Lower lobe of right lung (tissue), 2 donors: Measurements from ENCODE around the gene TMEM185B. TPM values are rescaled to one million over a fixed set of nuclear protein-coding genes. Genes with fewer than 3 reads are reported as not detected.

Source experiments
- ATAC-seq, 2 donors: fragments of 200-7000 bp; cut with Tn5 transposase; one replicate each; pipeline ENCODE4 v1.9.1; 2020 to 2022; ENCODE audit warnings: mild to moderate bottlenecking in 2 of 2, moderate library complexity in 2 of 2
- DNase-seq: peaks from one replicate; pipeline ENCODE4 v3.0.0-alpha.2; 2020
- H3K27ac ChIP-seq: fragments of 200-600 bp; one replicate; pipeline ENCODE4 v1.8.0; 2022
- H3K27me3 ChIP-seq: fragments of 200-600 bp; one replicate; pipeline ENCODE4 v1.8.0; 2022; ENCODE audit warnings: low read depth
- H3K36me3 ChIP-seq: fragments of 200-600 bp; one replicate; pipeline ENCODE4 v1.8.0; 2022; ENCODE audit warnings: mild to moderate bottlenecking
- H3K4me1 ChIP-seq: fragments of 200-600 bp; one replicate; pipeline ENCODE4 v1.8.0; 2022
- H3K4me3 ChIP-seq: fragments of 200-600 bp; one replicate; pipeline ENCODE4 v1.8.0; 2022; ENCODE audit warnings: mild to moderate bottlenecking
- H3K9me3 ChIP-seq: fragments of 200-600 bp; one replicate; pipeline ENCODE4 v1.8.0; 2022
- intact Hi-C: fragments of 100-400 bp; cut with DNase I; formaldehyde crosslinking; loops from one replicate; pipeline ENCODE4 v1.11.0; 2022
- total RNA-seq: library from RNA; stranded (reverse); fragmentation: NEBNext Ultra II Directional; extraction: Animal tissue kit (Norgen Biotek cat#: 25700); gene quantifications from one replicate; pipeline ENCODE4 v1.2.1, GENCODE V29; 2021
- TF ChIP-seq, protein P1 (sequence below): fragments of 200-600 bp; IDR thresholded peaks from one replicate; pipeline ENCODE4 v1.8.0; 2022; ENCODE audit warnings: antibody characterized with exemption, mild to moderate bottlenecking
- donor health status: DM: no; HTN: yes; CAD: no; lungs with severe emphysema.

The TMEM185B gene
- total RNA-seq, 1 donor from 2014 or later = 22.2 TPM

DNA sequence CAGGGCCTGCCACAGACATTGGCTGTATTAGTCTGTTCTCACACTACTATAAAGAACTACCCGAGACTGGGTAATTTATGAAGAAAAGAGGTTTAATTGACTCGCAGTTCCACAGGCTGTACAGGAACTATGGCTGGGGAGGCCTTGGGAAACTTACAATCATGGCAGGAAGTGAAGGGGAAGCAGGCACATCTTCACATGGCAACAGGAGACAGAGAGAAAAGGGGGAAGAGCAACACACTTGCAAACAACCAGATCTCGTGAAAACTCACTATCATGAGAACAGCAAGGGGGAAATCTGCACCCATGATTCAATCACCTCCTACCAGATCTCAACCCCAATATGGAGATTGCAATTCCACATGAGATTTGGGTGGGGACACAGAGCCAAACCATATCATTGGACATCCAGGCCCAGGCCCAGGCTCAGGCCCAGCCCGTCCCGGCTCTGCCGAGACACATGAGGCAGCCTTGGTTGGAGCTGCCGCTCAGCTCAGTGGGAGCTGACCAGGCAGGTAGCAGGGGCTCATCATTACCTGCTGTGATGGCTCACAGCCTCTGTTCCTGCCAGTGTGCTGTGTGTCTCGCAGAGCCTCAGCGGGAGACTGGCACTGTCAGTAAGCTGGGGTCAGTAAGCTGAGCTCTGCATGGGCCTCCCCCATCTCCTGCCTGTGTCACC, 20.8 kb upstream of the TMEM185B start:
- H3K27ac ChIP-seq = no peak overlapping the region
- H3K4me3 ChIP-seq = no peak overlapping the region
- intact Hi-C loops = no loop called here
- H3K27me3 ChIP-seq = no peaks in the 10 kb centered on the region
- DNase-seq (no peak), ATAC-seq (no peak)
- no peaks in the 10 kb centered on the region for H3K36me3 ChIP-seq
- TF ChIP-seq, protein P1, sequence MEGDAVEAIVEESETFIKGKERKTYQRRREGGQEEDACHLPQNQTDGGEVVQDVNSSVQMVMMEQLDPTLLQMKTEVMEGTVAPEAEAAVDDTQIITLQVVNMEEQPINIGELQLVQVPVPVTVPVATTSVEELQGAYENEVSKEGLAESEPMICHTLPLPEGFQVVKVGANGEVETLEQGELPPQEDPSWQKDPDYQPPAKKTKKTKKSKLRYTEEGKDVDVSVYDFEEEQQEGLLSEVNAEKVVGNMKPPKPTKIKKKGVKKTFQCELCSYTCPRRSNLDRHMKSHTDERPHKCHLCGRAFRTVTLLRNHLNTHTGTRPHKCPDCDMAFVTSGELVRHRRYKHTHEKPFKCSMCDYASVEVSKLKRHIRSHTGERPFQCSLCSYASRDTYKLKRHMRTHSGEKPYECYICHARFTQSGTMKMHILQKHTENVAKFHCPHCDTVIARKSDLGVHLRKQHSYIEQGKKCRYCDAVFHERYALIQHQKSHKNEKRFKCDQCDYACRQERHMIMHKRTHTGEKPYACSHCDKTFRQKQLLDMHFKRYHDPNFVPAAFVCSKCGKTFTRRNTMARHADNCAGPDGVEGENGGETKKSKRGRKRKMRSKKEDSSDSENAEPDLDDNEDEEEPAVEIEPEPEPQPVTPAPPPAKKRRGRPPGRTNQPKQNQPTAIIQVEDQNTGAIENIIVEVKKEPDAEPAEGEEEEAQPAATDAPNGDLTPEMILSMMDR = no peak
- no peaks in the 10 kb centered on the region for H3K9me3 ChIP-seq
- H3K4me1 ChIP-seq = peaks cover 43% of the 10 kb centered on the region

DNA sequence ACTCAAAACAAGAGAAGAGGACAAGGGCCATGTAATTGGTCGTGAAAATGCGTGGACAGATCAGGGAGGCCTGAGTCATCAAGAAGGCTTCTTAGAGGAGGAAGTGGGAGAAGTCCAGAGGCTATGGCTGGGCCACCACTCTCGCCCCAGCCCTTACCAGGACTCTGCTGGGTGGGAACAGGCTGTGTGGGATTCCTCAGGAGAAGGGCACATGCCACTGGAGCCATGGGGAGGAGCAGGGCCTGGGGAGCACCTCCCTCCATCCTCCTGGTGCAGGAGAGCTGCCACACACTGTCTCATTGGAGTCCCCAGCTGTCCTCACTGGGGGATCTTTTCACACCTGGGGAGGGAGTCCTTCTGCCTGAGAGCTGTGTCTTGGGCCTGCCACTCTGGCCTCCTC, 20.0 kb upstream of the TMEM185B start:
- DNase-seq (no peak), ATAC-seq (peak in 1 of 2 donors; percentile 20)
- no peak overlapping the region for H3K4me3 ChIP-seq
- no peaks in the 10 kb centered on the region for H3K27me3 ChIP-seq
- TF ChIP-seq, protein P1 = no peak
- no peaks in the 10 kb centered on the region for H3K36me3 ChIP-seq
- no peaks in the 10 kb centered on the region for H3K9me3 ChIP-seq
- peaks cover 47% of the 10 kb centered on the region for H3K4me1 ChIP-seq
- intact Hi-C loops = no loop called here
- H3K27ac ChIP-seq = no peak overlapping the region

DNA sequence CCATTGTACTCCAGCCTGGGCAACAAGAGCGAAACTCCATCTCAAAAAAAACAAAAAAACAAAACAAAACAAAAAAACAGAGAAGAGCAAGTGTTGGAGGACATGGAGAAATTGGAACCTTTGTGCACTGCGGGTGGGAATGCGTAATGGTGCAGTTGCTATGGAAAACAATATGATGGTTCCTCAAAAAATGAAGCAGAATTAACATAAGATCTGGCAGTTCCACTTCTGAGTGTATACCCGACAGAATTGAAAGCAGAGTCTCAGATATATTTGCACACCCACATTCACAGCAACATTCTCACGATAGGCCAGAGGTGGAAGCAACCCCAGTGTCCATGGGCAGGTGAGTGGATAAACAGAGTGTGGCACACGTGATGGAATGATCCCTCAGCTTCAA, 18.5 kb upstream of the TMEM185B start:
- H3K4me3 ChIP-seq = no peak overlapping the region
- H3K9me3 ChIP-seq = no peaks in the 10 kb centered on the region
- no peak for ATAC-seq
- no peak overlapping the region for H3K27ac ChIP-seq
- H3K27me3 ChIP-seq = no peaks in the 10 kb centered on the region
- intact Hi-C loops = no loop called here
- no peak for DNase-seq
- TF ChIP-seq, protein P1 = no peak
- peaks cover 41% of the 10 kb centered on the region for H3K4me1 ChIP-seq
- no peaks in the 10 kb centered on the region for H3K36me3 ChIP-seq

DNA sequence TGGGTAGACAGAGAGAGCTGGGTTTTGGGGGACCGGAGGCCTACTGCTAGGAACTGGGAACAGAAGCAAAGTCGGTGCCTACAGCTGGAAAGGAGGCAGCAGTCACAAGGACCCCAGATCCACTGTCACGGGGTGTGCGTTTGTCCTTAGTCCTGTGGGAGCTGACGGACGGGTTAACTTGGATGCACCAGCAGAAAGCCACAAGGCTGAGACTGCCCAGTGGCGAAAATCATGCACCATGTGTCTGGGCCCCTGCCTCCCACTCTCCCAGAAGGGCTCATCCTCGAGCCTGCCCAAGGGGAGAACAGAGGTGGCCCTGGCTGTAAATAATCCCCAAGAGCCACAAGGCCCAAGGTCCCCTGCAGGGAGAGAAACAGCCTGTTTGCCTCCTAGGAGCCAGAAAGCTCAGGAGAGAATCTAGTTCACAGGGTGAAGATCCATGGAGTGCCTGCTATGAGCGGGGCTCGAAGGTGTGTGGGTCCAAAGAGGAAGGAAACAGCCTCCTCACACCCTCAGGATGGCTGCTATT, 17.8 kb upstream of the TMEM185B start:
- ATAC-seq = no peak
- intact Hi-C loops = no loop called here

DNA sequence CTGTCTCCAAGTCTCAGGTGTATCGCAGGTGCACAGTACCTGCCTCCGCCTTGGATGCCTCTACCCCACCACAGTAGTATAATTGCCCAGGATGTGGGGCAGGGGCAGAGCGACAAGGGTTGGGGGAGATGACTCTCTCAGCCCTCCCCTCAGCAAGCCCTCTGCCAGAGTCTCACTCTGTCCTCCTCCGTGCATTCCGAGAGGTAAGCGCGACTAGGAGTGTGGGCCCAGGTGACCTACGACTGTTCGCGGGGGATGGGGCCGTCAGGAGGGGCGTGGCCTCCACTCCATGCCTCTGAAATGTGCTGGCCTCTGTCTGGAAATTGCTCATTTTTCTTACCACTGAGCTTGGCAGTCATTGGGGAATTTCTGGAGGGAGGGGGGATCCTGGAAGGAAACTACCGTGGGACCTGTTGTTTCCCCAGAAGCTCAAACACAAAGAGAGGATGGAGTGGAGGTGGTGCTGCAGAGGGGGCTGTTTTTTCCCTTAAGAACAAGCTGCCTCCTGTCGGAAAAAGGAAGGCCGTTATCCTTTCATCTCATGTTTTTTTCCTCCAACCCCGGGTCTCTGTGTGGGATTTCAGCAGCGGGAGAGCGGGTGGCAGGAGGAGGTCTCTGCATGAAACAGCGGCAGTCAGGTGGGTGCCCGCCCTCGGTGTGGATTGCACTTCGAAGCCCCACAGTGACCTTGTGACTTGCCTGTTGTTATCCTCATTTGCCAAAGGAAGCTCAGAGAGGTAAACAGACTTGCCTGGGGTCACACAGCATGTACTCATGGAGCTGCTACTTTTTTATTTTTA, 16.5 kb upstream of the TMEM185B start:
- H3K9me3 ChIP-seq = no peaks in the 10 kb centered on the region
- no peaks in the 10 kb centered on the region for H3K27me3 ChIP-seq
- H3K36me3 ChIP-seq = no peaks in the 10 kb centered on the region
- TF ChIP-seq, protein P1 = no peak
- intact Hi-C loops = no loop called here
- peak; percentile 55 to 58 for ATAC-seq
- no peak overlapping the region for H3K4me3 ChIP-seq
- no peak overlapping the region for H3K27ac ChIP-seq
- no peak for DNase-seq
- peaks cover 26% of the 10 kb centered on the region for H3K4me1 ChIP-seq

More for the DNA sequence above, 17.8 kb upstream of the TMEM185B start:
- peaks cover 38% of the 10 kb centered on the region for H3K4me1 ChIP-seq
- H3K27ac ChIP-seq = no peak overlapping the region
- TF ChIP-seq, protein P1 = no peak
- no peak for DNase-seq
- H3K9me3 ChIP-seq = no peaks in the 10 kb centered on the region
- H3K4me3 ChIP-seq = no peak overlapping the region
- H3K27me3 ChIP-seq = no peaks in the 10 kb centered on the region
- no peaks in the 10 kb centered on the region for H3K36me3 ChIP-seq
